Breast epithelium (tissue), 3 donors: Measurements from ENCODE around the gene EPB41L1.

Source experiments
- POLR2A ChIP-seq: fragments of 450-650 bp; IDR thresholded peaks from one replicate; pipeline ENCODE4 v1.6.1; 2016; ENCODE audit warnings: antibody characterized with exemption, mild to moderate bottlenecking, moderate library complexity
- POLR2AphosphoS5 ChIP-seq, 3 donors: sonication (generic); formaldehyde crosslinking; IDR thresholded peaks; one replicate each; pipeline ENCODE4 v1.6.1; 2017; ENCODE audit warnings: antibody characterized with exemption in 3 of 3
- TF ChIP-seq, protein P1 (sequence below), 3 donors: fragments of 450-650 bp; IDR thresholded peaks; one replicate each; pipeline ENCODE4 v1.5.1; 2016 to 2017; ENCODE audit warnings: antibody characterized with exemption in 3 of 3, mild to moderate bottlenecking in 3 of 3, moderate library complexity in 3 of 3

DNA sequence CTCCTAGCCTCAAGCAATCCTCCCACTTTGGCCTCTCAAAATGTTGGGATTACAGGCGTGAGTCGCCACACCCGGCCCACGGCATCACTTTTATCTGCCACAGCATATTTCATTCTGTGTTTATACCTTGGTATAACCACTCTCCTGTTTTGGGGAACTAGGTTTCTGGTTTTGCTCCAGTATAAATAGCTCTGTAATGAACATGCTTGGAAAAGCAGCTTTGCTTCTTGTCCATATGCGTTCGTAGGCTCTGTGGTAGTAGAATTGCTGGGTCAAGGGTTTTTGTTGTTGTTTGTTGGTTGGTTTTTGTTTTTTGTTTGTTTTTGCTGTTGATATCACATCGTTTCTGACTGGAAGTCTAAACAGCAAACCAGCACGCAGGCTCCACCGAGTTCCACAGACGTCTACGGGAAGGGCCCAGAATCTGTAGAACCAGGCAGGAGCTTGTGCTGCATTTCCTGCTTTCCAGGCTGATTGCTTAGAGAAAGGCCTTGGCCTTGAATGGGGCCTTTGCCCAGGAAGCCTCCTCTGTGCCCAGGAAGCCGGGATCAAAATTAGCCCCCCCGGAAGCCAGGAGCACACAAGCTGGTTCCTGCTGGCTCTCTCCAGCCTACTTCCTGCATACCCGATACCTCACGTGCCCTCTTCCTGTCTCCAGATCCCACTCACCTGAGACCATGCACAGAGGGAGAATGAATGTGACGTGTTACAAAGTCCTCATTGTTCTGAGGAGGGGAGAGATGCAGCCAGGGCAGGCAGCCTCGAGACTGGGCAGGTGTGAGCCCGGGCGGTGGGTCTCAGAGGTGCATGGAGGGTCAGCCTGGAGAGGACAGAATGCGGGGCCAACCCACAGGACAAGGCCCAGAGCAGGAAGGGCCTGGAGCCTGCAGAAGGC is 116.5 kb downstream of the EPB41L1 start:
- TF ChIP-seq, protein P1, sequence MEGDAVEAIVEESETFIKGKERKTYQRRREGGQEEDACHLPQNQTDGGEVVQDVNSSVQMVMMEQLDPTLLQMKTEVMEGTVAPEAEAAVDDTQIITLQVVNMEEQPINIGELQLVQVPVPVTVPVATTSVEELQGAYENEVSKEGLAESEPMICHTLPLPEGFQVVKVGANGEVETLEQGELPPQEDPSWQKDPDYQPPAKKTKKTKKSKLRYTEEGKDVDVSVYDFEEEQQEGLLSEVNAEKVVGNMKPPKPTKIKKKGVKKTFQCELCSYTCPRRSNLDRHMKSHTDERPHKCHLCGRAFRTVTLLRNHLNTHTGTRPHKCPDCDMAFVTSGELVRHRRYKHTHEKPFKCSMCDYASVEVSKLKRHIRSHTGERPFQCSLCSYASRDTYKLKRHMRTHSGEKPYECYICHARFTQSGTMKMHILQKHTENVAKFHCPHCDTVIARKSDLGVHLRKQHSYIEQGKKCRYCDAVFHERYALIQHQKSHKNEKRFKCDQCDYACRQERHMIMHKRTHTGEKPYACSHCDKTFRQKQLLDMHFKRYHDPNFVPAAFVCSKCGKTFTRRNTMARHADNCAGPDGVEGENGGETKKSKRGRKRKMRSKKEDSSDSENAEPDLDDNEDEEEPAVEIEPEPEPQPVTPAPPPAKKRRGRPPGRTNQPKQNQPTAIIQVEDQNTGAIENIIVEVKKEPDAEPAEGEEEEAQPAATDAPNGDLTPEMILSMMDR (IDR thresholded peaks at IDR 0.05) = no peak
- no peak for TF ChIP-seq POLR2A
- no peak for TF ChIP-seq POLR2AphosphoS5 (IDR thresholded peaks at IDR 0.05)
